Activated T-helper 1 cell treated with anti-CD3 and anti-CD28 coated beads, Interleukin-12 subunit alpha, Interleukin-12 subunit beta, Interleukin-2, Interleukin-4 antibody, amounts not matched to agents 30 ng/mL and 10 ng/mL and 1 ng/mL, durations not matched to agents 14 hours and 24 hours and 36 hours (primary cell): ENCODE results near the gene PER3. TPM values are rescaled to one million over a fixed set of nuclear protein-coding genes. Genes with fewer than 3 reads are reported as not detected.
"Not testable (repeated sequence)": the region's sequence is repeated elsewhere in the genome, so short reads cannot be mapped to it uniquely, and the experiment has no call there.

Experiments used
- DNase-seq: peaks from one replicate; pipeline ENCODE4 v3.0.0; 2021; ENCODE audit warnings: low spot score
- H3K27ac Mint-ChIP-seq: one replicate; pipeline ENCODE4 v1.8.0; 2021; ENCODE audit warnings: mild to moderate bottlenecking, mixed read lengths
- H3K27me3 Mint-ChIP-seq: one replicate; pipeline ENCODE4 v1.8.0; 2022; ENCODE audit warnings: mild to moderate bottlenecking, moderate library complexity, mixed read lengths; ENCODE audit not compliant: insufficient read depth
- H3K36me3 Mint-ChIP-seq: one replicate; pipeline ENCODE4 v1.8.0; 2021; ENCODE audit warnings: low read depth, mixed read lengths
- H3K4me1 Mint-ChIP-seq: one replicate; pipeline ENCODE4 v1.8.0; 2021; ENCODE audit warnings: low read depth, mixed read lengths
- H3K4me3 Mint-ChIP-seq: one replicate; pipeline ENCODE4 v1.8.0; 2021; ENCODE audit warnings: mild to moderate bottlenecking, moderate library complexity, mixed read lengths
- H3K9me3 Mint-ChIP-seq: one replicate; pipeline ENCODE4 v1.8.0; 2021; ENCODE audit warnings: mixed read lengths
- intact Hi-C: fragments of 100-400 bp; cut with micrococcal nuclease; formaldehyde crosslinking; loops from one replicate; pipeline ENCODE4 v1.15.1; 2024
- total RNA-seq: library from RNA; stranded (reverse); gene quantifications from 2 replicates; pipeline ENCODE4 v1.2.3, GENCODE V29; 2022

The PER3 gene
- total RNA-seq, 1 donor from 2014 or later = 4.4 TPM

- Mint-ChIP-seq H3K4me1 (peaks cover 21% of the 10 kb centered on the region), H3K36me3 (peaks cover 10% of the 10 kb centered on the region), H3K27me3 (peaks cover 7% of the 10 kb centered on the region), H3K9me3 (no peaks in the 10 kb centered on the region), H3K27ac (no peak overlapping the region), H3K4me3 (peak overlapping the region; percentile 74)
- DNase-seq = peak; percentile 10
- intact Hi-C loops = loop anchor here (1.0 to 10.0 kb wide), 3 partner anchors 178 to 1231 kb away; partner anchors contain the start of genes CAMTA1, NOL9 and PARK7
These were observed 846 bp upstream of the PER3 start for GRCh38 chr1:7783178-7783711.

- H3K4me3 Mint-ChIP-seq = peak overlapping the region; percentile 51
- peaks cover 21% of the 10 kb centered on the region for H3K4me1 Mint-ChIP-seq
- H3K9me3 Mint-ChIP-seq = peaks cover 4% of the 10 kb centered on the region
- intact Hi-C loops = loop anchor here (1.0 to 10.0 kb wide), 3 partner anchors 13 to 1232 kb away; partner anchors contain the start of genes CAMTA1, NOL9 and VAMP3
- peaks cover 6% of the 10 kb centered on the region for H3K36me3 Mint-ChIP-seq
- H3K27ac Mint-ChIP-seq = no peak overlapping the region
- peaks cover 7% of the 10 kb centered on the region for H3K27me3 Mint-ChIP-seq
- DNase-seq = no peak
These were observed 491 bp downstream of the PER3 start for GRCh38 chr1:7784492-7785071.

- intact Hi-C loops = loop anchor here (10.0 kb wide), 1 partner anchor 1000 kb away; the partner anchor contains the start of gene CAMTA1
- Mint-ChIP-seq H3K4me3 (peak overlapping the region; percentile 48), H3K27me3 (peaks cover 7% of the 10 kb centered on the region), H3K4me1 (peaks cover 21% of the 10 kb centered on the region), H3K27ac (no peak overlapping the region), H3K9me3 (peaks cover 10% of the 10 kb centered on the region), H3K36me3 (peaks cover 6% of the 10 kb centered on the region)
- DNase-seq = no peak
These were observed 1.0 kb downstream of the PER3 start for GRCh38 chr1:7785108-7785507.

DNA sequence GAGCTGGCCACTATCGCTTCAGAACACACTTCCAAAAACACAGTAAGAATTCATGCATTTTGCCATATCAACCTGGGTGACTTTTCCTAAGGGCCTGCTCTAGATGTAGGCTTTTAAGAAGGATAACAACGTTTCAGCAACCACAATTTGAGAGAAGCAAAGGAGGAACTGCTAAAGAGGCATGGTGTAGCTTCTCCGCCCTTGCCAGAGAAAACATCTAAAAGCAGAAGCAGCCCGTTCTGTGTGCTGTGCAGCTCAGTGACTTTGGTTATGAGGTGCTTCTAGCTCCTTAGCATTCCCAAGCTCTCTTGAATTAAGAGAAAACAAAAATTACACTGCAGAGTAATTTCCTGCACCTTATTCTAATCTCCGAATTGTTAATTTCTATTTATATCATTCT is 2.7 kb downstream of the PER3 start:
- intact Hi-C loops = loop anchor here (10.0 kb wide), 1 partner anchor 1002 kb away; the partner anchor contains the start of gene CAMTA1
- Mint-ChIP-seq H3K4me3 (no peak overlapping the region), H3K27me3 (peaks cover 7% of the 10 kb centered on the region), H3K9me3 (peaks cover 24% of the 10 kb centered on the region), H3K4me1 (peaks cover 13% of the 10 kb centered on the region), H3K27ac (no peak overlapping the region), H3K36me3 (peaks cover 7% of the 10 kb centered on the region)
- DNase-seq = no peak

GRCh38 chr1:7789828-7790227 is 5.7 kb downstream of the PER3 start:
- DNase-seq = no peak
- H3K4me3 Mint-ChIP-seq = no peak overlapping the region
- H3K27me3 Mint-ChIP-seq = peaks cover 10% of the 10 kb centered on the region
- H3K36me3 Mint-ChIP-seq = peaks cover 5% of the 10 kb centered on the region
- peaks cover 28% of the 10 kb centered on the region for H3K9me3 Mint-ChIP-seq
- H3K27ac Mint-ChIP-seq = no peak overlapping the region
- intact Hi-C loops = loop anchor here (10.0 kb wide), 1 partner anchor 1005 kb away; the partner anchor contains the start of gene CAMTA1
- no peaks in the 10 kb centered on the region for H3K4me1 Mint-ChIP-seq

DNA sequence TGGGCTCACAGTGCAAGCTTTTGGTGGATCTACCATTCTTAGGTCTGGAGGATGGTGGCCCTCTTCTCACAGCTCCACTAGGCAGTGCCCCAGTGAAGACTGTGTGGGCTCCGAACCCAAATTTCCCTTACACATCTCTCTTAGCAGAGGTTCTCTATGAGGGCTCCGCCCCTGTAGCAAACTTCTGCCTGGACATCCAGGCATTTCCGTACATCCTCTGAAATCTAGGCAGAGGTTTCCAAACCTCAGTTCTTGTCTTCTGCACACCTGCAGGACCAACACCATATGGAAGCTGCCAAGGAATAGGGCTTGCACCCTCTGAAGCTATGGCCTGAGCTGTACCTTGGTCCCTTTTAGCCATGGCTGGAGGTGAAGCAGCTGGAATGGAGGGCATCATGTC is 6.9 kb downstream of the PER3 start:
- H3K27ac Mint-ChIP-seq, H3K4me3 Mint-ChIP-seq, intact Hi-C loops, H3K36me3 Mint-ChIP-seq, DNase-seq, H3K4me1 Mint-ChIP-seq: not testable (repeated sequence)
- Mint-ChIP-seq H3K9me3 (peaks cover 28% of the 10 kb centered on the region), H3K27me3 (peaks cover 14% of the 10 kb centered on the region)

DNA sequence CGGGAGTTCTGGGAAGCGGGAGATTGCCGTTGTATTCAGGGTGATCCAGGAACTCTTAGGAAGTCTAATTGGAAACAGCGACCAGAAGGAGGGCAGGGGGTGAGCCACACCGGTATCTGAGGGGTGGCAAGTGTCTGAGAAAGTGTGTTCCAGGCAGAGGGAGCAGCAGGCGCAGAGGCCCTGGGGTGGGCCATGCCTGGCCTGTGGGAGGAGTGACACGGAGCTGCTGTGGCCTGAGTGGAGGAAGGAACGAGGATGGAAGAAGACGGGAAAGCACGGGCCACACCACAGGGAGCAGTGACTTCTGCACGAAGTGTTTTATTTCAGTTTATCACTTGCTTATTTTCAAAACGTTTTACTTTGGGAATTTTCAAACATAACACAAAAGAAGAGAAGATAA is 11.3 kb downstream of the PER3 start:
- Mint-ChIP-seq H3K27ac (no peak overlapping the region), H3K27me3 (peaks cover 7% of the 10 kb centered on the region), H3K36me3 (peaks cover 4% of the 10 kb centered on the region), H3K4me3 (no peak overlapping the region), H3K4me1 (no peaks in the 10 kb centered on the region), H3K9me3 (peaks cover 16% of the 10 kb centered on the region)
- no peak for DNase-seq
- intact Hi-C loops = no loop called here

DNA sequence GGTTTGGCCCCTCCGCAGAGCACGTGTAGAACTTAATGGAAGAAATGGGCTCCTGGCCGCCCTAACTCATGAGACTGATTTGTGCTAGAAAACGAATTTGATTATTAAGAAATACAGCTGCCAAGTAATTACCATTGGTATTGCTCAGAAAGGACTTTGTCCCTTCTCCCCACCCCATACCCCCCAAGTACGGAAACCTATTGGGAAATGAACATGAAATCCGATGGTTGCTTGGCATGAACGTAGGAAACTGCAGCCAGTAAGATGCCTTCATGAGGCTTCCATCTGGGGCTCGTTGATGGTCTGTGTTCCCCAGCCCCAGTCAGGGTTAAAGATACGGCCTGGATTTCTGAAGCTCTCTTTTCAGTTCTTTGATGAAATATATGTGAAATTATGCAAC is 21.4 kb downstream of the PER3 start:
- Mint-ChIP-seq H3K9me3 (no peaks in the 10 kb centered on the region), H3K27ac (no peak overlapping the region), H3K4me1 (no peaks in the 10 kb centered on the region), H3K36me3 (no peaks in the 10 kb centered on the region), H3K27me3 (no peaks in the 10 kb centered on the region), H3K4me3 (no peak overlapping the region)
- no peak for DNase-seq
- intact Hi-C loops = no loop called here

GRCh38 chr1:7808253-7808844 is 24.3 kb downstream of the PER3 start:
- H3K27me3 Mint-ChIP-seq = no peaks in the 10 kb centered on the region
- H3K9me3 Mint-ChIP-seq = peaks cover 6% of the 10 kb centered on the region
- intact Hi-C loops = loop anchor here (1.0 kb wide), 1 partner anchor 94 kb away; no protein-coding TSS in a partner anchor
- H3K4me1 Mint-ChIP-seq = no peaks in the 10 kb centered on the region
- H3K36me3 Mint-ChIP-seq = peaks cover 6% of the 10 kb centered on the region
- no peak overlapping the region for H3K27ac Mint-ChIP-seq
- no peak overlapping the region for H3K4me3 Mint-ChIP-seq
- DNase-seq = no peak

DNA sequence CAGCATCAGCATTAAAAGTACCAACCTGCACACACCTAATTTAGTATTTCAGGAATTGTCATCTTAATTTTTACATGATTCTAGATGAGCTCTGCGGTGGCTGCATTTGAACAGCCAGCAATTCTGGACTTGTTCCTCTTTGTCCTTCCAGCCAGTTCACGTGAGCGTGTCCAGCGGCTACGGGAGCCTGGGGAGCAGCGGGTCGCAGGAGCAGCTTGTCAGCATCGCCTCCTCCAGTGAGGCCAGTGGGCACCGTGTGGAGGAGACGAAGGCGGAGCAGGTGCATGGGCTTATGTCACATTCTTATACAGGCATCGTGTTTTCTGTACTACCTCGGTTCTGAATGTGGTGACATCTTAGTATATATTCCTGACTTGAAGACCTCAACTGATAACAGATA is 25.7 kb downstream of the PER3 start:
- no peak overlapping the region for H3K4me3 Mint-ChIP-seq
- H3K27me3 Mint-ChIP-seq = peaks cover 4% of the 10 kb centered on the region
- no peak overlapping the region for H3K27ac Mint-ChIP-seq
- intact Hi-C loops = no loop called here
- no peaks in the 10 kb centered on the region for H3K4me1 Mint-ChIP-seq
- peaks cover 14% of the 10 kb centered on the region for H3K36me3 Mint-ChIP-seq
- DNase-seq = no peak
- peaks cover 17% of the 10 kb centered on the region for H3K9me3 Mint-ChIP-seq

GRCh38 chr1:7810395-7810794 is 26.3 kb downstream of the PER3 start:
- DNase-seq = no peak
- Mint-ChIP-seq H3K9me3 (peaks cover 21% of the 10 kb centered on the region), H3K4me3 (no peak overlapping the region), H3K27ac (no peak overlapping the region), H3K36me3 (peaks cover 14% of the 10 kb centered on the region), H3K27me3 (peaks cover 4% of the 10 kb centered on the region), H3K4me1 (no peaks in the 10 kb centered on the region)
- intact Hi-C loops = no loop called here

DNA sequence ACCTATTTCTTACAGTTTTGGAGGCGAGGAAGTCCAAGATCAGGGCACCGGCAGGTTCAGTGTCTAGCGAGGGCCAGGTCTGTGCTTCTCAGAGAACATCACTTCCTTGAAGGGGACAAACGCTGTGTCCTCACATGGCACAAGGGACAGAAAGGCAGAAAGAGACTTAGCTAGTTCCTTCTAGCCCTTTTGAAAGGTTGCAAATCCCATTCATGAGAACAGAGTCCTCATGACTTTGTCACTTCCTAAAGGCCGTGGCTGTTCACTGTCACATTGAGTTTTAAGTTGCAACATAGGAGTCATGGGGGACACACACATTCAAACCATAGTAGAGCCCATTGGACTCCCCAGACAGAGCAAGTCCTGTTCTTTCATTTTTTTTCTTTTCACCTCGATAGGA is 27.4 kb downstream of the PER3 start:
- intact Hi-C loops = no loop called here
- H3K36me3 Mint-ChIP-seq = peaks cover 14% of the 10 kb centered on the region
- H3K27me3 Mint-ChIP-seq = peaks cover 4% of the 10 kb centered on the region
- no peak overlapping the region for H3K4me3 Mint-ChIP-seq
- no peak overlapping the region for H3K27ac Mint-ChIP-seq
- no peaks in the 10 kb centered on the region for H3K4me1 Mint-ChIP-seq
- no peak for DNase-seq
- peaks cover 21% of the 10 kb centered on the region for H3K9me3 Mint-ChIP-seq

DNA sequence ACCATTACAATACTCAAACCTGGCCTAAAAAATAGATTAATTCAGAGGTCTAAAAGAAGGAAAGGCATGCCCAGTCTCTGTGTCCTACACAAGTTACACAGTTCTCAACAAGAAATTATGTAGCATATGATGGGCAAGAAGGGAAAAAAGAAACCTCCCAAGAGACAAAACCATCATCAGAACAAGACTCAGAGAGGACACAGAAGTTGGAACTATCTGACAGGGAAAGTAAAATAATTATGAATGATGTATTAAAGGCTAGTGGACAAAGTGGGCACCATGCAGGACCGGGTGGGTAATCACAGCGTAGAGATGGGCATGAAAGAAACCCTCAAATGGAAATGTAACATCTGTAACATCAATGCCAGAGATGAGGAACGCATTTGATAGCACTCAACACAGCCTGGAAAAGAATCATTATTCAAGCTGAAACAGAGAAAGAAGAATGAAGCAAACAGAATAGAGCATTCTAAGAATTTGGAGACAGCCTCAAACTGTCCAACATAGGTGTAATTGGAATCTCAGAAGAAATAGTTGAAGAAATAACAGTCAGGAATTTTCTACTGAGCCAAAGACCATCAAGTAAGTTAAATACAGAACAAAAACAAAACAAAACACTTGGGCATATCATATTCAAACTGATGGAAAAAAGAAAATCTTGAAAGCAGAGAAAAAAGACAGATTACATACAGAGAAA is 29.7 kb downstream of the PER3 start:
- Mint-ChIP-seq H3K27ac (no peak overlapping the region), H3K27me3 (peaks cover 4% of the 10 kb centered on the region), H3K36me3 (peaks cover 14% of the 10 kb centered on the region), H3K9me3 (peaks cover 21% of the 10 kb centered on the region), H3K4me1 (no peaks in the 10 kb centered on the region), H3K4me3 (no peak overlapping the region)
- intact Hi-C loops = no loop called here
- DNase-seq = no peak
